ENCODE data around the gene SERPINA4.

SERPINA4 gene

GRCh38 chr14:94613720-94614644 lies 52.7 kb downstream of the SERPINA4 start:
- DNase-seq = no peak

- no peak for DNase-seq
Measured at GRCh38 chr14:94614802-94615201, 53.6 kb downstream of the SERPINA4 start.

- no peak for DNase-seq
Measured at GRCh38 chr14:94615254-94615653, 54.0 kb downstream of the SERPINA4 start.

GRCh38 chr14:94615823-94616570 lies 54.8 kb downstream of the SERPINA4 start:
- DNase-seq = no peak

GRCh38 chr14:94617366-94617941 lies 56.2 kb downstream of the SERPINA4 start:
- DNase-seq = no peak

- DNase-seq = no peak
Measured at GRCh38 chr14:94617988-94618822, 57.0 kb downstream of the SERPINA4 start.

GRCh38 chr14:94619297-94619696 lies 58.1 kb downstream of the SERPINA4 start:
- DNase-seq = no peak
